Body of pancreas (tissue), 4 donors: ENCODE results near the gene LRSAM1. TPM values are rescaled to one million over a fixed set of nuclear protein-coding genes. Genes with fewer than 3 reads are reported as not detected.

Source experiments
- ATAC-seq: fragments of 150-250 bp; one replicate; pipeline ENCODE4 v1.9.1; 2016
- DNase-seq, 4 donors: peaks; one replicate each; pipeline ENCODE4 v3.0.0-alpha.2; 2019
- H3K27ac ChIP-seq, 4 donors: fragments of 200-600 bp; sonication (generic); 1 replicate in 3 of 4; 2 replicates in 1 of 4; pipeline versions ENCODE4 v1.5.1 to v1.6.1; 2016 to 2019; ENCODE audit warnings: mild to moderate bottlenecking in 1 of 4, mixed read lengths in 1 of 4, moderate library complexity in 1 of 4
- H3K27me3 ChIP-seq, 2 donors: fragments of 200-600 bp; sonication (generic); one replicate each; pipeline ENCODE4 v1.6.0; 2016; ENCODE audit warnings: mild to moderate bottlenecking in 1 of 2
- H3K36me3 ChIP-seq, 2 donors: fragments of 200-600 bp; sonication (generic); replicated peaks in 1 of 2; 2 replicates each; pipeline ENCODE4 v1.5.1; 2016; ENCODE audit warnings: low read depth in 2 of 2; ENCODE audit not compliant: insufficient read depth in 1 of 2
- H3K4me1 ChIP-seq: fragments of 200-600 bp; sonication (generic); one replicate; pipeline ENCODE4 v1.6.0; 2016
- H3K4me3 ChIP-seq, 2 donors: fragments of 200-600 bp; sonication (generic); 1 replicate in 1 of 2; 2 replicates in 1 of 2; pipeline ENCODE4 v1.5.1; 2016 to 2019
- H3K9me3 ChIP-seq, 3 donors: fragments of 200-600 bp; sonication (generic); 1 replicate in 2 of 3; 2 replicates in 1 of 3; pipeline ENCODE4 v1.5.1; 2016
- CTCF ChIP-seq, 7 experiments: fragments of 450-650 bp in 4 of 7; fragments of 200-600 bp in 3 of 7; sonication (generic) in 3 of 7; IDR thresholded peaks; one replicate each; pipeline ENCODE4 v1.5.1; 2016 to 2019; ENCODE audit warnings: antibody characterized with exemption in 7 of 7
- POLR2A ChIP-seq, 3 donors: fragments of 450-650 bp; IDR thresholded peaks; one replicate each; pipeline ENCODE4 v1.6.1; 2016; ENCODE audit warnings: antibody characterized with exemption in 3 of 3, mild to moderate bottlenecking in 2 of 3
- WGBS, 2 donors: methylation state at CpG; one replicate each; pipeline ENCODE4 v1.1.5; 2017; 5-methylcytosine and 5-hydroxymethylcytosine counted together
- intact Hi-C: fragments of 100-400 bp; cut with DNase I; formaldehyde crosslinking; loops from one replicate; pipeline ENCODE4 v1.15.1; 2023
- total RNA-seq, 2 donors: library from RNA; depleted of rRNA; stranded (reverse); fragments of >200 nt; gene quantifications; one replicate each; pipeline ENCODE4 v1.1.0, GENCODE V29; 2016

LRSAM1 gene
- total RNA-seq, 2 donors from 2014 or later: 9.6 to 26.0 TPM

- Histone ChIP-seq H3K36me3 (peaks cover 0 to 2% of the 10 kb centered on the region in 2 donors), H3K9me3 (no peaks in the 10 kb centered on the region), H3K27me3 (no peaks in the 10 kb centered on the region), H3K4me3 (peak within 1 kb of the TSS; percentile 50 to 69), H3K4me1 (peaks cover 41% of the 10 kb centered on the region), H3K27ac (peak within 1 kb of the TSS; percentile 69 to 89 (median 78))
- TF ChIP-seq CTCF (IDR thresholded peaks at IDR 0.05) (peak in 2 of 7 experiments; percentile 9 to 24), POLR2A (IDR thresholded peaks at IDR 0.05) (peak in 2 of 3 donors; percentile 78 to 81)
- WGBS, 2 donors: 0% methylated on average over 14 to 54 of the region's 54 CpGs
- DNase-seq (peak; percentile 95), ATAC-seq (peak; percentile 97)
- intact Hi-C loops: no loop called here
Observed at GRCh38 chr9:127423934-127424675, 27.2 kb upstream of the LRSAM1 start, which contains the start of gene ZNF79. ZNF79 (plus strand) TSS chr9:127424382; CDS start chr9:127424788, 406 bp downstream.

- ATAC-seq: peak; percentile 33
- WGBS, 2 donors: 0% methylated on average over 13 of the region's 13 CpGs
- TF ChIP-seq POLR2A (IDR thresholded peaks at IDR 0.05): no peak
- peak in 1 of 7 experiments; percentile 5 for TF ChIP-seq CTCF (IDR thresholded peaks at IDR 0.05)
- intact Hi-C loops: no loop called here
- H3K9me3 ChIP-seq: no peaks in the 10 kb centered on the region
- H3K27ac ChIP-seq: peak overlapping the region; percentile 69 to 89 (median 78)
- H3K36me3 ChIP-seq: peaks cover 0 to 2% of the 10 kb centered on the region in 2 donors
- peak overlapping the region; percentile 50 to 69 for H3K4me3 ChIP-seq
- DNase-seq: no peak
- no peaks in the 10 kb centered on the region for H3K27me3 ChIP-seq
- H3K4me1 ChIP-seq: peaks cover 41% of the 10 kb centered on the region
Observed at GRCh38 chr9:127424676-127424999, 26.7 kb upstream of the LRSAM1 start.

- intact Hi-C loops: no loop called here
- DNase-seq (no peak), ATAC-seq (no peak)
- no peak overlapping the region for H3K4me3 ChIP-seq
- peaks cover 34% of the 10 kb centered on the region for H3K4me1 ChIP-seq
- no peak overlapping the region for H3K27ac ChIP-seq
- peaks cover 0 to 5% of the 10 kb centered on the region in 2 donors for H3K36me3 ChIP-seq
- no peaks in the 10 kb centered on the region for H3K27me3 ChIP-seq
- H3K9me3 ChIP-seq: no peaks in the 10 kb centered on the region
- 89 to 95% methylated on average over 2 of the region's 2 CpGs for WGBS, 2 donors
- TF ChIP-seq POLR2A (IDR thresholded peaks at IDR 0.05) (no peak), CTCF (IDR thresholded peaks at IDR 0.05) (no peak)
Observed at GRCh38 chr9:127426756-127427155, 24.6 kb upstream of the LRSAM1 start.

- Histone ChIP-seq H3K4me3 (no peak overlapping the region), H3K4me1 (peaks cover 18% of the 10 kb centered on the region), H3K36me3 (peaks cover 4 to 5% of the 10 kb centered on the region in 2 donors), H3K9me3 (no peaks in the 10 kb centered on the region), H3K27me3 (no peaks in the 10 kb centered on the region), H3K27ac (no peak overlapping the region)
- TF ChIP-seq CTCF (IDR thresholded peaks at IDR 0.05): no peak
- TF ChIP-seq POLR2A (IDR thresholded peaks at IDR 0.05): no peak
- DNase-seq (no peak), ATAC-seq (no peak)
- 76 to 83% methylated on average over 3 of the region's 3 CpGs for WGBS, 2 donors
- intact Hi-C loops: no loop called here
Observed at GRCh38 chr9:127428348-127428747, 23.0 kb upstream of the LRSAM1 start.

GRCh38 chr9:127430415-127430814 is 20.9 kb upstream of the LRSAM1 start:
- ATAC-seq: no peak
- no peaks in the 10 kb centered on the region for H3K9me3 ChIP-seq
- peaks cover 12% of the 10 kb centered on the region for H3K4me1 ChIP-seq
- no peak overlapping the region for H3K4me3 ChIP-seq
- WGBS, 2 donors: 90 to 91% methylated on average over 8 of the region's 8 CpGs
- intact Hi-C loops: no loop called here
- no peak for DNase-seq
- no peaks in the 10 kb centered on the region for H3K27me3 ChIP-seq
- H3K36me3 ChIP-seq: peaks cover 12 to 16% of the 10 kb centered on the region in 2 donors
- TF ChIP-seq POLR2A (IDR thresholded peaks at IDR 0.05): no peak
- TF ChIP-seq CTCF (IDR thresholded peaks at IDR 0.05): no peak
- no peak overlapping the region for H3K27ac ChIP-seq
